ENCODE measurements around the gene COL20A1.

The COL20A1 gene

DNA sequence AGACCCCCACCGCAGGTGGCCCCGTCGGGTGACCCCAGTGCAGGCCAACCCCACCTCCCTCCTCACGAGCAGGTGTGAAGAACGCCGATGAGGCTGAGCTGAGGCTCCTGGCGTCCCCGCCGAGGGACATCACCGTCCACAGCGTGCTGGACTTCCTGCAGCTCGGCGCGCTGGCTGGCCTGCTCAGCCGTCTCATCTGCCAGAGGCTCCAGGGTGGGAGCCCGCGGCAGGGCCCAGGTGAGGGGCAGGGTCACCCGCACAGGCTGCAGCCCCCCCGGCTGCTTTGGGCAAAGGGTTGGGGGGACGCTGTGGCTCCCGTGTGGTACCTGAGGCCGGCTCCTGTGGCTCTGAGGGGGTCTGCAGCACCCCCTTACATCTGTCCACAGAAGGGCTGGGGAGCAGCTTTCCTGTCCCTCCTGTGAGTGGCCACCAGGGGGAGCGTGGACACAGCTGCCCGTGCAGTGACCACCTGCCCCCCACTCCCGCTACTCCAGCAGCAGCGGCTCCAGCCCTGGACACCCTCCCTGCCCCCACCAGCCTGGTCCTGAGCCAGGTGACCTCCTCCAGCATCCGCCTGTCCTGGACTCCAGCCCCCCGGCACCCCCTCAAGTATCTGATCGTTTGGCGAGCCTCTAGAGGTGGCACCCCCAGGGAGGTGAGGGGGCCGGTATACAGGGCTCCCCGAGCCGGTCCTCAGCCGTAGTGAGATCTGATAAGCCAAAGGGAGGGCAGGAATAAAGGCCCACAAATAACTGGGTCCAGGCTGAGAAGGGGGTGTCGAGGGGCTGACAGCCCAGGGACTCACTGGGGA is 16.5 kb downstream of the COL20A1 start:
- no peak for DNase-seq (ENCODE audit: low spot score)

GRCh38 chr20:63310265-63310991 is 17.4 kb downstream of the COL20A1 start:
- DNase-seq (ENCODE audit: low spot score), result no peak

DNA sequence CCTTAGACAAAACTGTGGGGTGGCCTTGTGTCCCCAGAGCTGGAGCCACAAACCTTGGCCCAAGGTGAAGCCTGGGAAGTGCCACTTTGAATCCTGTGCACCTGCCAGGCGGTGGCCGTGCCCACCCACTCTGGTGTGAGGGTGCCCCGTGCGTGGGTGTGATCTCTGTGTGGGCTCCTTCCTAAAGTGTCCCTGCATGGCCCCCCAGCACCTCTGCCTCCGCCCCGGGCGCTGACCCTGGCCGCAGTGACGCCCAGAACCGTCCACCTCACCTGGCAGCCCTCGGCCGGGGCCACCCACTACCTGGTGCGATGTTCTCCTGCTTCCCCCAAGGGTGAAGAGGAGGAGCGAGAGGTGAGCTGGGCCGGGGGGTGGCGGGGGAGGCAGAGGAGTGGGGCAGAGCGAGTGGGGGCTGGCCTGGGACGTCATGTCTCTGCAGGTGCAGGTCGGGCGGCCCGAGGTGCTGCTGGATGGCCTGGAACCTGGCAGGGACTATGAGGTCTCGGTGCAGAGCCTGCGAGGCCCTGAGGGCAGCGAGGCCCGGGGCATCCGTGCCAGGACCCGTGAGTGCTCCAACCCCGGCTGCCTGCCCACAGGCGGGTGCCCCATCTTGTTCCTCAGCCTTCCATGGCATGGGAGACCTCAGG is 18.3 kb downstream of the COL20A1 start:
- no peak for DNase-seq (ENCODE audit: low spot score)

GRCh38 chr20:63311833-63312243 is 18.9 kb downstream of the COL20A1 start:
- no peak for DNase-seq (ENCODE audit: low spot score)

DNA sequence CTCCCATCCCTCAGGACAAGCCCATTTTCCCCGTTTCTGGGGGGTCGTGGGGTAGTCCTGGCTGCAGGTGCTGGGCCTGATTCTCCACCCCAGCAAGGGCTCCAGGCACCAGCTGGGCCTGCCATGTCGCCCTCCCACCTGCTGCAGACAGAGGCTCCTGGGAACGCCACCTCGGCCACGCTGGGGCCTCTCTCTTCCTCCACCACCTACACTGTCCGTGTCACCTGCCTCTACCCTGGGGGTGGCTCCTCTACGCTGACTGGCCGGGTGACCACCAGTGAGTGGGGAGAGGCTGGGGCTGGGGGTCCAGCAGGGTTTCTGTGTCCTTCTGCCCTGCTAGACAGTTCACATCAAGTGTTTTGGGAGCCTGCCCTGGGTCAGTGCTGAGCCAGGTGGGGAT is 19.3 kb downstream of the COL20A1 start:
- no peak for DNase-seq (ENCODE audit: low spot score)

DNA sequence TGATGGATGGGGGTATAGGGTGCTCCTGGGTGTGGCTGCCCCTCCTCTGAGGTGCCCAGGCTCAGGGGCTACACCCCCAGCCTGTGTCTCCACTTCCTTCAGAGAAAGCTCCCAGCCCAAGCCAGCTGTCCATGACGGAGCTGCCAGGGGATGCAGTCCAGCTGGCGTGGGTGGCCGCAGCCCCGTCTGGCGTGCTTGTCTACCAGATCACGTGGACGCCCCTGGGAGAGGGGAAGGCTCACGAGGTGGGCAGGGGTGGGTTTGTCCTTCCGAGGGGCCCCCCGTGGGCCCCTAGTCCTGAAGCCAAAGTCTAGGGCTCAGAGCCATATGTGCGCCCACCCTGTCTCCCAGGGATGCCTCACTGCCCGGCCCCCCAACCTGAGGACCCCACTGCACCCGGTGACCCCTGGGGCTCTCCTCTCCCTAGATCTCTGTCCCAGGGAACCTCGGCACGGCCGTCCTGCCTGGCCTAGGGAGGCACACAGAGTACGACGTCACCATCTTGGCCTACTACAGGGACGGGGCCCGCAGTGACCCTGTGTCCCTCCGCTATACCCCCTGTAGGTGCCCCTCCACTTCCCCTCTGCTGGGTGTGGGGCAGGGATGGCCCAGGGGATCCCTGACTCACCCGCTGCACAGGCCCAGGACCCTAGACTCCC is 19.8 kb downstream of the COL20A1 start:
- no peak for DNase-seq (ENCODE audit: low spot score)

DNA sequence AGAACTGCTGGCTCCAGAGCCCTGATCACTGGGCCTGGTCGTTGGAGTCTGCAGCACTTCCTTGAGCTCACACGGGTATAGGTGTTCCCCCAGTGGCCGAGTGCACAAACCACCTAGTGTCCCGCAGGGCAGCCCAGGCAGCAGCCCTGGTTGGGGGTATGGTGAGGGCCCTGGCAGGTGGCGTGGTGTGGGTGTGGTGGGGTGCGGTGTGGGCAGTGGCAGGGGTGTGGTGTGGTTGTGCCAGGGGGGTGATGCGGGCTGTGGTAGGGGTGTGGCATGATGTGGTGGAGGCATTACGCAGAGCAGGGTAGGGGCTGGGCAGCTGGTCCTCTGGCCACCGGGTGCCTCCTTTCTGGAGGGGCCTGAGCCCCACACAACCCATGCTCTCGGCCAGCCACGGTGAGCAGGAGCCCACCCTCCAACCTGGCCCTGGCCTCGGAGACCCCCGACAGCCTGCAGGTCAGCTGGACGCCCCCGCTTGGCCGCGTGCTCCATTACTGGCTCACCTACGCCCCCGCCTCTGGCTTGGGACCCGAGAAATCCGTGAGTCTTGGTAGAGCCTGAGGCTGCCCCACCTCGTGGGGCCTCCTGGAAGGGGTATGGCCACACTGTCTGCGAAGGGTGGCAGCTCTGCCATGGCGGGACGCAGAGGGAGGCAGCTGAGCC is 20.5 kb downstream of the COL20A1 start:
- no peak for DNase-seq (ENCODE audit: low spot score)

DNA sequence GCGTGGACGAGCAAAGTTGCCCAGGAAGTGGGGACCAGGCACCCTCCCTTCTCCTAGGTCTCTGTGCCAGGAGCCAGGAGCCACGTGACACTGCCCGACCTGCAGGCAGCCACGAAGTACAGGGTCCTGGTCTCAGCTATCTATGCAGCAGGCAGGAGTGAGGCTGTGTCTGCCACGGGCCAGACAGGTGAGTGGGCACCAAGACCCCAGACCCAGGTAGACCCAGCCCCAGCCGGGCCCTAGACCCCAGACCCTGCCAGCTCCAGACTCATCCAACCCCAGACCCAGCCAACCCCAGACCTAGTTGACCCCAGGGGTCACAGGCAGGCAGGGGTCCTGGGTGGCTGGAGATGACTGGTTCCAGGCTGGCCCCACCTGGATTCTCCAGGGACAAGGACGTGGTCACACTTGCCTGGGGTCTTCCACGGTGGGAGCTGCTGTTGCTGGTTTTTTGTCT is 21.1 kb downstream of the COL20A1 start:
- no peak for DNase-seq (ENCODE audit: low spot score)

GRCh38 chr20:63314566-63315239 is 21.7 kb downstream of the COL20A1 start:
- no peak for DNase-seq (ENCODE audit: low spot score)

GRCh38 chr20:63315240-63315689 is 22.3 kb downstream of the COL20A1 start:
- no peak for DNase-seq (ENCODE audit: low spot score)

GRCh38 chr20:63315731-63316491 is 22.9 kb downstream of the COL20A1 start:
- no peak for DNase-seq (ENCODE audit: low spot score)

DNA sequence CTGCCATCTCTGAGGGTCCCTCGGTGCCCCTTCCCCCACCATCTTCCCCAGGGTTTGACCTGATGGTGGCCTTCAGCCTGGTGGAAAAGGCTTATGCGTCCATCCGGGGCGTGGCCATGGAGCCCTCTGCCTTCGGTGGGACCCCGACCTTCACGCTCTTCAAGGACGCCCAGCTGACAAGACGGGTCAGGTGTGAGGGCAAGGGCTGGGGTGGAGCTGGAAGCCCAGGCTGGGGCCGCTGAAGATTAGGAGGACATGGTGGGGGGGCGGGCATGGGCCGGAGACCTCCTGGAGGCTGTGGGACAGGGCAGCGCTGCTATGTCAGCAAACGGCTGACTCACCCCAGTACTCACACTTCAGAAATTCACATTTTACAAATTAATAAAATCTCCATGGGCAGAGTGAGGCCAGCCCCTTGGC is 23.5 kb downstream of the COL20A1 start:
- no peak for DNase-seq (ENCODE audit: low spot score)

GRCh38 chr20:63317061-63317460 is 24.1 kb downstream of the COL20A1 start:
- no peak for DNase-seq (ENCODE audit: low spot score)

GRCh38 chr20:63317601-63318291 is 24.8 kb downstream of the COL20A1 start:
- no peak for DNase-seq (ENCODE audit: low spot score)

DNA sequence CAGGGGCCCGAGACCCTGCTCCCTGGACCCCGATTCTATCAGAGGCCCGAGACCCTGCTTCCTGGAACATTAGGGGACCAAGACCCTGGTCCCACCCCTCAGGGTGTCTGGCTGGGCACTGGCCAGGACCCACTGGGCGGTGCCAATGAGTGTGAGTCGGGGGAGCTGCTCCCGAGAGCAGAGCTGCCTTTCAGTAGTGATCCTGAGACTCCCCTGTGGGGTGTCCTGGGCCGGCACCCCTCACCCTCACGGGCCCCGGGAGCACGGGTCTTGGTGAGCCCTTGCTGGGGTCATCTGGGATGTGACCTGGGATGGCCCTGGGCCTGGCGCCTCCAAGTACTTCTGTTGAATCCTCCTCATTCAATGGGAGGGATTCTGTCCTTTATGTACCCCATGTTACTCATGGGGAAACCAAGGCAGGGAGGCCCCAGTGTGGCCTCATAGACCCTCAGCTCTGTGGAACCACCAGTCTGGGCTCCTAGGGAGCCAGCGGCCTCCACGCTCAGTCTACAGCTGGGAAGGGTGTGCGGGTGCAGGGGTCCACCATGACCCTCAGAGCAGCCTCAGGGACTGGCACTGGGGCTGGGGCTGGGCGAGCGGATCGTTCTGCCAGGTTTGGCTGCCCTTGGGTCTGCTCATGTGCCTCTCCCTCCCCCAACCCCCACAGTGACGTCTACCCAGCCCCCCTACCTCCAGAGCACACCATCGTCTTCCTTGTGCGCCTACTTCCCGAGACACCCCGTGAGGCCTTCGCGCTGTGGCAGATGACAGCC is 25.6 kb downstream of the COL20A1 start:
- no peak for DNase-seq (ENCODE audit: low spot score)

- DNase-seq (ENCODE audit: low spot score), result no peak
These were observed 26.4 kb downstream of the COL20A1 start for GRCh38 chr20:63319164-63320040.

GRCh38 chr20:63320041-63320511 is 27.1 kb downstream of the COL20A1 start:
- DNase-seq (ENCODE audit: low spot score), result no peak
